MM.1S (cell line): Measurements from ENCODE around the gene GNAL.

Experiments
- EZH2 ChIP-seq: fragments of 300-600 bp; sonication (generic); optimal IDR thresholded peaks from 2 replicates; pipeline ENCODE3; 2017; ENCODE audit warnings: low read depth, mild to moderate bottlenecking, antibody characterized with exemption, low read length, mixed read lengths
- EZH2phosphoT487 ChIP-seq: fragments of 300-600 bp; sonication (generic); IDR thresholded peaks from 2 replicates; pipeline ENCODE4 v1.6.1; 2018; ENCODE audit warnings: antibody characterized with exemption, low read length
- TF ChIP-seq, protein P1 (sequence below): fragments of 300-600 bp; sonication (generic); IDR thresholded peaks from 2 replicates; pipeline ENCODE4 v1.5.1; 2016; ENCODE audit warnings: antibody characterized with exemption, low read length, mixed read lengths

- TF ChIP-seq, protein P1, sequence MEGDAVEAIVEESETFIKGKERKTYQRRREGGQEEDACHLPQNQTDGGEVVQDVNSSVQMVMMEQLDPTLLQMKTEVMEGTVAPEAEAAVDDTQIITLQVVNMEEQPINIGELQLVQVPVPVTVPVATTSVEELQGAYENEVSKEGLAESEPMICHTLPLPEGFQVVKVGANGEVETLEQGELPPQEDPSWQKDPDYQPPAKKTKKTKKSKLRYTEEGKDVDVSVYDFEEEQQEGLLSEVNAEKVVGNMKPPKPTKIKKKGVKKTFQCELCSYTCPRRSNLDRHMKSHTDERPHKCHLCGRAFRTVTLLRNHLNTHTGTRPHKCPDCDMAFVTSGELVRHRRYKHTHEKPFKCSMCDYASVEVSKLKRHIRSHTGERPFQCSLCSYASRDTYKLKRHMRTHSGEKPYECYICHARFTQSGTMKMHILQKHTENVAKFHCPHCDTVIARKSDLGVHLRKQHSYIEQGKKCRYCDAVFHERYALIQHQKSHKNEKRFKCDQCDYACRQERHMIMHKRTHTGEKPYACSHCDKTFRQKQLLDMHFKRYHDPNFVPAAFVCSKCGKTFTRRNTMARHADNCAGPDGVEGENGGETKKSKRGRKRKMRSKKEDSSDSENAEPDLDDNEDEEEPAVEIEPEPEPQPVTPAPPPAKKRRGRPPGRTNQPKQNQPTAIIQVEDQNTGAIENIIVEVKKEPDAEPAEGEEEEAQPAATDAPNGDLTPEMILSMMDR = no peak
- TF ChIP-seq EZH2 (no peak), EZH2phosphoT487 (no peak)
Observed at GRCh38 chr18:11847811-11848210, 158.7 kb downstream of the GNAL start.
